HG02571 (cell line): ENCODE measurements around the gene ETS2.

ENCODE experiments used
- ATAC-seq: cut with Tn5 transposase; IDR thresholded peaks from one replicate; pipeline ENCODE4 v1.9.1; 2021; ENCODE audit warnings: mild to moderate bottlenecking, moderate library complexity; ENCODE audit not compliant: unreplicated experiment

Gene ETS2

DNA sequence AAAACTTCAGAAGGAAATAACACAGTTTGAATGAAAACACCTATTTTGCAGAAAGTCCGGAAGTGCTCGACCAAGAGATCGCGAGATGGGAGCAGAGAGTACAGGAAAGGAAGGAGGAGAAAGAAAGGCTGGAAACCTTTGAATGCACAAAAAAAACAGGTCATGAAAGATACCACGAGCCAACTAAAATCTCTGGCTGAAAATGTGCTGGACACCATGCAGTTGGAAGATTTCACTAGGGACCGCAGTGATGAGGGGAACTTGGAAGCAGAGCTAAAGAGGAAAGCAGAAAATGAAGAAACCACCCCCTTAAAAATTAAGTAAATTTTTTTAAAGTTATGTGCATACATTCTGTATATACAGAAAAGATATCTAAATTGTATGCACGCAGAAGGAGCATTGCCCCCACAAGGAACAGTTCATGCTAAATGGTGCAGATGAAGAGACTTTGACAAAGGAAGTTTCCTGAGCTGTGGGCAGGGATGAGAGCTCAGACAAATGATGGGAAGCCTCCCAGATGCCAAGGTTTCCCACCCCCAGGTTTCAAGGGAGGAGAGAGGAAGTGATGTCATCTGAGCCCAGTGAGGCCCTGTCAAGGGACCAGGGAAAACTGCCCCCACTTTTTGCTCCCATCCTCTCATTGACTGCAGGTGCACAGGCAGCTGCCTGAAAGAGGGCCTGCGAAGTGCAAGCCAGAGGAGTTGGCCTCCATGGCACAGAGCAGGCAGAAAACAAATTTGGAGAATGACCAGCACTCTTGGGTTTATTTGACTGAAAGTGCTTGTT, 52.5 kb downstream of the ETS2 start:
- no peak for ATAC-seq

DNA sequence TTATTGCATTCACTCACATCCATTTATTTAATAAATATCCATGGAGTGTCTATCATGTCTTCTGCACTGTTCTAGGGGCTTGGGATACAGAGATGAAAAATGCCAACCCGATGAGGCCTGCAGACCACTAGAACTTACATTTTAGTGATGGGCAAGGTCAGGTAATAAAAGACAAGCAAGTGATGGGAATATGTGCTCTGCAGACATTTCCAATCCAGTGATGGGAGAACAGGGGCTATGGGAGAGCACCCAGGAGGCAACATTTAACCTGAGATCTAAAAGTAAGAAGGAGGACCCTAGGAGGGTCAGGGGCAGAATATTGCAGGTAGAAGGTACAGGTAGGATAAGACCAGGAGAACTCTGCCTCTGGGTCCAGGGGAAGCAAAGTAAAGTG, 53.1 kb downstream of the ETS2 start:
- no peak for ATAC-seq

DNA sequence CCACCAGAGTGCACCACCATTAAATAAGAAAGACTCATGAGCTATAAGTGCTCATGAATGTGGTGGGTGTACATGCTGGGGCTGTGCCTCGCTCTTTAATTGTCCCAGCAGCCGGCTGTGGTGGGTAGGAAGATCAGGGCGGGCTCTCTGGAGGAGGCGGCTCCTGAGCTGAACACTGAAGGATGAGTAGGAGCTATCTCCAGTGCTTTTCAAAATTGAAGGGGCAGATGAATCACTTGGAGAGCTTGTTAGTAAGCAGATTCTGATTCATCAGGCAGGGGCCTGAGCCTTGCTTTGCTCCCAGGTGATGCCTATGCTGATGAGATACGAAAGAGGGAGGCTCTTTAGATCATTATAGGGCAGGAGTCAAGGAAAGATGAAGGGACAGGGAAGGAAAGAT, 54.1 kb downstream of the ETS2 start:
- ATAC-seq: no peak

DNA sequence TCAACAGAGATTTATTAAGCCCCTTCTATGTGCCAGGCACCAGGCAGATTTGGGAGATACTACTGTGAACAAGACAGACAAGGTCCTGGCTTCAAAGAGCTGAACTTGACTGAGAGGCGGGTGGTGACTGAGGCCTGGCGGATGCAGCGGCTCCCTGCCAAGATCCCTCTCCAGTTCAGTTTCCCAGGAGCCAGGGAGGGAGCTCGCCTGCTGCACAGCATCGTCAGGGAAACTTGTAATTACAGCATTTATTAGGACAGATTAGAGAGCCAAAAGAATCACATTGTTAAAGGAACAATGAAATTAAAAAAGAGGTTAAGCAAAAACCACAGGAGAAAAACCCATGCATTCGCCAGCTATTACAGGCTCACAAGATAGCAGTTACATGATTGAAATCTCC, 55.3 kb downstream of the ETS2 start:
- ATAC-seq: no peak

DNA sequence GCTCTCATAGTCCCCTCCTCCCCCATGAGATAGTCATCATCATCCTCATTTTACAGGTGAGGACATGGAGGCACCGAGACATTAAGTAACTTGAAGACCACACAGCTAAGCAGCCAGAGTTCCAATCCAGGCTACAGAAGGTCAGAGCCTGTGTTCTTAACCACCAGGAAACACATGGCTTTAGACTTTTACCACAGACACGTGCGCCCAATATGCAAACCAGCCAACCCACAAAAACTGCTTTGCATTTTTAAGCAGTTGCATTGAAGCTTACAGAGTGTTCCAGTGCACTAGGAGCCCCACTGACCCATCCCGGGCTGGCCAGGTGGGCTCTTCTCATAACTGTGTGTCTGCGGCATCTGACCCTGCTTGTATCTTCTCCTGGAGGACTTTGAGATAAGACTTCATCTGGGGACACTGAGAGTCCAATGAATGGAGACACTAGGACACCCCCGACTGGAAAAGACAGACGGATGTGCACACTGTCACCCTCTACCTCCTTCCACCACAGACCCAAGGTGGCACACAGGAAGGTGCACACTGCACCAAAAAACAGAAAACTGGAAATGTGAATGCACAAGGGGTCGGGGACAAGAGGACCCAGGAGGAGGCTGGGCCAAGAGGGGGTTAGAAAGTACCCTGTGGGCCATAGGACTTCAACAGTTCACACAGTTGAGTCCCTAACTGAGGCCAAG, 56.4 kb downstream of the ETS2 start:
- ATAC-seq: peak; percentile 90

DNA sequence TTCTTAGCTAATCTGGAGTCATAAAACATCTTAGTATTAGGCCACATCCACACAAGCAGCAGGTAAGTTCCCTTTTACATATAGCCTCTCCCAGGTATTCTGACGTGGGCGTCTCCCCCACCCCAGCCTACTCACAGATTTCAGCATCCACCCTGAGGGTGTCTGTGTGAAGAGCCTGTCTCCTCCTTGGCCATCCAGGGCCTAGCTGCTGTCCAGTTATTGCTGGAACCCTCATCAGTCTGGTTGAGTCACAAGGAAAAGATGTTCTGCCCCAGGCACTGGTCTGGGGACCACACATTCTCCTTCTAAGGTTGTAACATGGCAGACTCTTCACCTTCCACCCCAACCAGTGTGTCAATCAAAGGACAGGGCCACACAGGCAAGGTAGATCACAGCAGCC, 57.6 kb downstream of the ETS2 start:
- ATAC-seq: no peak

DNA sequence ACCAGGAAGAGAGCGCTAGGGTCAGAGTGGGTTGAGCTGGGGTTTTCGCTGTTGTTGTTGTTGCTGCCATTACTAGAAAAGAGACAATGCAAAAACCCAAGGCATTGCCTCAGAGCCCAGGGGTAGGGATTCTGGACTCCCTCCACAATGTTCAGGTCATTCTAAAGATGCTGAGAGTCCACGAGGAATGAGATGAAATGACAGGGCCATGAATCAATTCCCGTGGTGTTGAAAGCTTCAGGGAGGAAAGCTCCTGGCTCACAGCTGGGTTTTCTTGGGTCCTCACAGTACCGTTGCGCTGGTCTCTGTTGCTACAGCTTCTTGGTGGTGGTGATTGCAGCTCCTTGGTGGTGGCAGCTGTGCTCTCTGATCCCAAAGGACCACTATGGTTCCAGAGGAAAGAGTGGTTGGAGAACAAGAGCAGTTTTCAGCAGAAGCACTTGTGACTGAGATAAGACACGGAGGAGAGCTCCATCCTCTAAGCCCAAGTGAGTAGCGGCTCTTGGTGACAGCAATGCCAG, 58.2 kb downstream of the ETS2 start:
- ATAC-seq: no peak

DNA sequence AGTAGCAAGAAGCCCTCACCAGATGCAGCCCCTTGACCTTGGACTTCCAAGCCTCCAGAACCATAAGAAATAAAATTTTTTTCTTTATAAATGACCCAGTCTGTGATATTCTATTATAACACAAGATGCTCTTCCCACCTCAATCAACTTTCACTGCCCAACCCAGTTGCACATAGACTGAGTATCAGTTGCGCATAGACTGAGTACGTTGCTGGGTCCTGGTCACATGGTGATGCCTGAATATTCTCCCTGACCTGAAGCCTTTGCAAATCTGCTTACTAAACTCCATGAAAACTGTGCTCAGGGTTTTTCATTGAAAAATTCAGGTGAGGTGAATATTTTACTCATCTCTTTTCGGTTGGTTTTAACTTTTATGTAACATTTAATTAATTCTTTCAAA, 59.2 kb downstream of the ETS2 start:
- ATAC-seq: no peak

DNA sequence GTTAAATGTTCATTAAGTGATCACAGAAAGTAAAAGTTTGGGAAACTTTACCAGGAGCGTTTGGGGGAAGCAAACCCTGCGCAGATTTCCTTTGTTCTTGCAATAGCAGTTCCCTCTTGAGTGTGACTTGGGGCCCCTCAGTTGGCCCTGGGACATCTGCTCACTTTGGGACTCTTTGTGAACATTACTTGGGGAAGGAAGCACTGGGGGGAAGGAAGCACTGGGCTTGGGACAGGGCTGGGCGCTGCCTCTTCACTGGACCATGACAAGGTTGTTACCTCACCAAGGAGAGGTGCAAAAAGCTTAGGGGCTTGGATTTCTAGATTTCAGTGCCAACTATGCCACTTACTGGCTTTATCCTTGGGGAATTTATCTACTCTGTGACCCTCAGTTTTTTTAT, 63.5 kb downstream of the ETS2 start:
- ATAC-seq: no peak

DNA sequence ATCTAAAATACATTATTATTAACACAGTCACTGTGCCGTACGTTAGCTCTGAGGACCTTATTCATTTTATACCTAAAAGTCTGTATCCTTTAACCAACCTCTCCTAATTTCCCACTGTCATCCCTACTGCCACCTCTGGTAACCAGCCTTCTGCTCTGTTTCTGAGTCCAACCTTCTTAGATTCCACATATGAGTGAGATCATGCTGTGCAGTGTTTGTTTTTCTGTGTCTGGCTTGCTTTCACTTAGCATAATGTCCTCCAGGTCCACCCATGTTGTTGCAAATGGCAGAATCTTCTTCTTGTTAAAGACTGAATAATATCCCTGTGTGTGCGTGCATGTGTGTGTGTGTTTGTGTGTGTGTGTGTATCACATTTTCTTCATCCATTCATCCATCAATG, 64.2 kb downstream of the ETS2 start:
- ATAC-seq: no peak
